Measurements from ENCODE around the gene MAB21L4.

The MAB21L4 gene

DNA sequence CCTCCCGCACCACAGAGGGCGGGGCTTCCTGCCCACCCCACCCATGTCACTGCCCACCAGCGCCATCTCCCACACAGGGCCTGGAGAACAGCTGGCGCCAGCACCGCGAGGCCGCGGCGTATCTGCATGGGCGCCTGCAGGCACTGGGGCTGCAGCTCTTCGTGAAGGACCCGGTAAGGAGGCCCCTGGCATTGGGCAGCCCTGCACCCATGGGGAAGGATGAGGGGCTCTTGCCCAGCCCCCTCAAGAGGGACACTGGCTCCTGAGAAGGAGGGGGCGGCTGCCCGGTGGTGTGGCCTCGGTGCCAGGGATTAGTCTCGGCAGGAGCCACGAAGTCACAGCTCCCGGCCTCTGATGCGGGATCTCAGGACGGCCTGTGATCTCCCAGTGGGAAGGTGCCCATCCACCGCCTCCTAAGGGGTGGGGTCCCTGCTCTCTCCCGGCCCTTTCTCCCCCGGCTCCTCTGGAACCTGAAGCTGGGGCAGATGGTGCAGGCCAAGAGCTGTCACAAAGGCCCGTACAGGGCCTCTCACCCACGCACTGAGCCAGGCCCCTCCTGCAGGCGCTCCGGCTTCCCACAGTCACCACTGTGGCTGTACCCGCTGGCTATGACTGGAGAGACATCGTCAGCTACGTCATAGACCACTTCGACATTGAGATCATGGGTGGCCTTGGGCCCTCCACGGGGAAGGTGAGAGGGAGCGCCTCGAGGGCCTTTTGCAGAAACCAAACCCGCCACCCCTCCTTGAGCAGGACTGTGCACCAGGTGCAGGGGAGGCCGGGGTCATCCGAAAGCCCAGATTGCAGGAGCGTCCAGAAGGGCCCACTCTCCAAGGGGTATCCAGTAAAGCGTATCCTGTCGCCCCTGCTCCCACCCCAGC lies 18.3 kb downstream of the MAB21L4 start:
- DNase-seq (ENCODE audit: low read depth in 2 of 2), result no peak

GRCh38 chr2:240876475-240877251 lies 19.3 kb downstream of the MAB21L4 start:
- no peak for DNase-seq (ENCODE audit: low read depth in 2 of 2)

- DNase-seq (ENCODE audit: low read depth in 2 of 2), result no peak
These were observed 19.9 kb downstream of the MAB21L4 start for GRCh38 chr2:240876035-240876474.

DNA sequence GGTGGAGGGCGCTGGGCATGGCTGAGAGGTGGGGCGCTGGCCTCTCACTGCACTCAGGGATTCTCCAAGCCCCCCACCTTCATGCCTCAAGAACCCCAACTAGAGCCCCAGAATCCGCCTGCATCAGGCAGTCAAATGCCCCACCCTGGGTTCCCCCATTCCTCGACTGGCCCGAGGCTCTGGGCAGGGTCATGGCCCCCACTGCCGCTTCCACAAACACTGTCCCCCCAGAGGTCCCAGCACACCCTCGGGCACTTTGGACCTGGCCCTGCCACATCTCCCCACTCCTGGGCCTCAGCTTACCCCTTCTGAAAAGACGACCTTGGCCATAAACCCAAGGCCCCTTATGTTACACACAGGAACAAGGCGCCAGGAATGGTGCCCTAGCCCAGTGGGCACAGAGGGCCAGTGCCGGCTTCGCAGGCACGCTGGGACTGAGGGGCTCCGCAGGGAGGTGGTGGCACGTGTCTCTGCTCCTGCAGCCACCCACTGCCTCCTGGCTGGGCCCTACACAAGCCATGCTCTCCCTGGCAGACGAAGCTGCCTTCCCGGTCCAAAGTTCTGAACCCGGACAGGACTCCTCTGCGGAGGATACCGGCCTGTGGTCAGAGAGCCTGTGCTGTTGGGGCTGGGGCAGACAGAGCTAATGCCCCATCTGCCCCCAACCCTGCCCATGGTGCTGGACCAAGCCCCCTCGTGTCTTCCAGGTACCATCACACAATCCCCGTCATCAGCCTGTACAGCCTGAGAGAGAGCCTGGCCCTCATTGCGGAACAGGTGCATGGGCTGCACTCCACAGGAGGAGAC lies 20.5 kb downstream of the MAB21L4 start:
- DNase-seq (ENCODE audit: low read depth in 2 of 2), result no peak

GRCh38 chr2:240874715-240875227 lies 21.2 kb downstream of the MAB21L4 start:
- DNase-seq (ENCODE audit: low read depth in 2 of 2), result no peak

GRCh38 chr2:240873805-240874714 lies 21.9 kb downstream of the MAB21L4 start:
- DNase-seq (ENCODE audit: low read depth in 2 of 2), result no peak

DNA sequence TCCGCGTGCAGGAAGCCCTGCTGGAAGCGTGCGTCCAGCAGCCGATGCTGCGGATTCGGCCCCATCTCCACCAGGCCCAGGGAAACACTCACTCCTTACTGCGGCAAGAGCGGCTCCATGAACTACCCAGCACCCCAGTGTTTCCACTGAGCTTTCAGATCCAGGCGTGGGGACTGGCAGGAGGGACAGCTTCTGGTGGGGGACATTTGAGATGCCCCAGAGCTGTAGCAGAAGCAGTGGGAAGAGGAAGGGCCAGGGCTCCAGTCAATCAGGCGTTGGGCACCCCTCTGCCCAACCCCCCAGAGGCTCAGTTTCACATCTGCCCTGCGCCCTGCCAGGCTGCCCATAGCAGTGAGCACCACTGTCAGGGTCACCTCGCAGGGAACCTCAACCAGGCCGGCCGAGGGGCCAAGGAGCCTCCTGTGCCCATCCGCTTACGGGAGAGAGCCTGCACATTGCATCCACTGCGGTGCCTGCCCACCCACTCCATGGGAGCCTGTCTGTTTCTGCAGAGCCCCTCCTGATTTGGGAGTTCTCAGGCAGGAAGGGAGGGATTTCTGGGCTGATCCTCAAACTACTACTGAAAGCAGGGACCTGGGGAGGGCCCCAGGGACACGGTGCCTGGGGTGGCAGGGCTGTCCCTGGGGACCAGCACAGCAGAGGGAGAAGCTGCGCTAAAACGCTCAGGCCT lies 22.7 kb downstream of the MAB21L4 start:
- no peak for DNase-seq (ENCODE audit: low read depth in 2 of 2)

GRCh38 chr2:240872317-240873097 lies 23.4 kb downstream of the MAB21L4 start:
- DNase-seq (ENCODE audit: low read depth in 2 of 2), result no peak

GRCh38 chr2:240871071-240871958 lies 24.6 kb downstream of the MAB21L4 start:
- DNase-seq (ENCODE audit: low read depth in 2 of 2), result no peak

DNA sequence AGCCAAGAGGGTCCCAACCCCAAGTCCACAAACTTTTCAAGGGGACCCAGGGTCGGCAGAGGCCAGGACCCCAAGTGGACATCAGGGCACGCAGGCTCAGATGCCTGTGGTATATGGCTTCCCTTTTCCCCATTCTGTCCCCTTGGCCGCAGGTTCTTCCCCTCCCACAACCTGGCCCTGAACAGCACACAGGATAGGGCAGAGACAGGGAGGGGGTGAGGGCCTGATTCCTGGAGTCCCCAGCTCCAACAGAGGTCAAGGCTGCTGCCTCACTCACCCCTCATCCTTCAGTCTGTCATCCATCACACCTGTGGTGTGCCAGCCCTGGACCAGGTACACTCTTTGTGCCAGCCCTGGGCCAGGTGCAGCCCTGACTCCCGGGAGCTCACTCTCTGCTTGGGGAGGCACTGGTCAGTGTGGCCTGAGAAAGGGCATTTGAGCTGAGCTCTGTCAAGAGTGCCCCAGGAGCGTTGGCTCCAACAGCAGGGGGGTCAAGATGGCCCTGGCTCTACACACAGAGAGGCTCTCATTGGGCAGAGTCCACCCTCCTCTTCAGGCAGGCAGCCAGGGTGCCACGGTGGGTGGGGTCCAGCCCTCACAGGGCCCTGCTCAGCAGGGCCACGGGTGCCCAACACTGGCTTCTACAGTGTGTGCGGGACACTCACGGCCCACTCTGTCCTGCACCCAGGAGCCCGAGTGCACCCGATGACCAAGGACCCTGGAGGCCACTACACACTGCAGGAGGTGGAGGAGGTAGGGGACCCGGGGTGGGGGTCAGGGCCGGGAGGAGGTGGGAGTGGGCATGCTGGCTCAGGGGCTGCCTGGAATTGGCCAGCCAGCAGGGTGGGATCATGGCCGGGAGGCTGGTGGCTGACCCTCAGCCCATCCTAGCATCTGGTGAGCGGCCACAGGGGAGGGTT lies 25.7 kb downstream of the MAB21L4 start:
- no peak for DNase-seq (ENCODE audit: low read depth in 2 of 2)

DNA sequence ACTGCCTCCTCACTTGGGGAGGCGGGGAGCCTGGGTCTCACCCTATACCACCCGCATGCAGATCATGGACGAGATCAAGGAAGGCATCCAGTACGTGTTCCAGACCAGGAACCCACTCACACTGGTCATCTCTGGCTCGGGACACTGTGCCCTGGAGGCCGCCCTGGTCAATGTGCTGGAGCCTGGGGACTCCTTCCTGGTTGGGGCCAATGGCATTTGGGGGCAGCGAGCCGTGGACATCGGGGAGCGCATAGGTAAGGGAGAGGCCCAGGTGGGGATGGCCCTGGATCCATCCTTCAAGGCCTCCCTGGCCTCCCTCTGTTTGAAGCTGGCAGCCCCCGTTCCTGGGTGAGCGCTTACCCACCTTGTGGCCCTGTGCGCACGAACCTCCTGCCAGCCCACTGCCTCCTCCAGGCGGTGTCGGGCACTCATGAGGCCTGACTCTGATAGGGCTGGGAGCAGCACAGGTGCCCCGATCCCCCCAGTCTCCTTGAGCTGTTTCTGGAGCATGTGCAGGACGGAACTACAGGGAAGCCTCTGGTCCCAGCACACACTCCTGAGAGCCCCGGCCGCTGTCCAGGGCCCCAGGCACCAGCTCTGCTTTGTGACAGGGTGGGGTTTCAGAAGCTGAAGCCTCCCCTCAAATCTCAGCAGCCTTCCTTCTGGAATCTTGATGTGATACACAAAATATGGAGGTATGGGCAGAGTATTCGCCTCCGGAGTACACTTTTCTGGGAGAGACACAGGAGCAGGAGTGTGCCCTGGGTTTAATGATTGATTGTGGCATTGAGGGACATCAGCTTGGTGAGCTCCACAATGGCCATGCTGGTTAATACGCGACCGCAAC lies 26.6 kb downstream of the MAB21L4 start:
- no peak for DNase-seq (ENCODE audit: low read depth in 2 of 2)

GRCh38 chr2:240868286-240869108 lies 27.5 kb downstream of the MAB21L4 start, which contains the start of gene AGXT:
Gene AGXT, plus strand, starts transcription at chr2:240868824. Its CDS starts 42 bp downstream, at chr2:240868866.
- DNase-seq (ENCODE audit: low read depth in 2 of 2), result no peak

DNA sequence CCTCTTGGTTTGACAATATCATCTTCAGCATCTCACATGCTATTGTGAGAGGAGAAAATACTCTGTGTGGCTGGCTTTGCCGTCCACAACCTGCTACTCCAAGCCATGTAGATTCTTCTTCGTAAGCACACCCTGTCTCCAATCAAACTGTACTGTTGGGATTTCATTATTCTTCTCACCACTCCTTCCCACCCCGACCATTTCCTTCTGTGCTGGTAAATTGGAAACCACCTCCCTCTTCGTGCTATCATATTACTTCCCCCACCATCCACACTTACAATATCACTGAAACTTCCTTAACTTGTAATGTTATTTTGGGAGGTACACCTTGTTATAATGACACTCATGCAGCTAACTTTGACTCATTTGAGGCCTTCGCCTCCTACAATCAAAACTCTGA lies 30.6 kb downstream of the MAB21L4 start:
- no peak for DNase-seq (ENCODE audit: low read depth in 2 of 2)

DNA sequence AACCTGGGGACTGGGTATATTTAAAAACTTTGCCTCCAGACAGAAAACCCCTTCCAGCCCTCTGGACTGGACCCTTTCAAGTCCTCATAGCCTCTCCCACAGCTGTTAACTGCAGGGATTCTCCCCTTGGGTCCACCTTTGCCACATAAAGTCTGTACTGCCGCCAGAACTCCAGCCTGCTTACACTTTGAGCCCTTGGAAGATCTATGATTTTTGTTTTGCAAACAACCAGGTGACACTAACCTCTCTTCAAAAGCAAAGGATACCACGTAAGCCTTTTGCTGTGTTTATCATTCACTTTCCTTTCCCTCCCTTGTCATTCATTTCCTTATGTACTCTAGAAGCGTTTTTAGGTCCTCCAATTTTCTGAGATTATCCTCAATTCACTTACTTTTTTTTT lies 31.5 kb downstream of the MAB21L4 start:
- DNase-seq (ENCODE audit: low read depth in 2 of 2), result no peak

DNA sequence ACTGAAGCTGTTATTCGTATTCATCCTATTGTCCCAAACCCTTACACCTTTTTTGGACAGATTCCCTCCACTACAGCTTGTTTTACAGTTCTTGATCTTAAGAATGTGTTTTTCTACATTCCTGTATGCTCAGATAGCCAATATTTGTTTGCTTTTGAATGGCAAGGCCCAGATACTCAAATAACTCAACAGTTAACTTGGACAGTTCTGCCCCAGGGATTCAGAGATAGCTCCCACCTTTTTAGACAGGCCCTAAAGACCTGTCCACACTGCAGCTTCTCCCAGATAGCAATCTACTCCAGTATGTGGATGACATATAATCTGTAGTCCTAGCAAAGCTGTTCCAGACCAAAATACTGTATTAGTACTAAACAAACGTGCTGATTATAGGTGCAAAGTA lies 34.4 kb downstream of the MAB21L4 start:
- DNase-seq (ENCODE audit: low read depth in 2 of 2), result no peak
